ENCODE data around the gene MYH6.

- TF ChIP-seq, protein P1, sequence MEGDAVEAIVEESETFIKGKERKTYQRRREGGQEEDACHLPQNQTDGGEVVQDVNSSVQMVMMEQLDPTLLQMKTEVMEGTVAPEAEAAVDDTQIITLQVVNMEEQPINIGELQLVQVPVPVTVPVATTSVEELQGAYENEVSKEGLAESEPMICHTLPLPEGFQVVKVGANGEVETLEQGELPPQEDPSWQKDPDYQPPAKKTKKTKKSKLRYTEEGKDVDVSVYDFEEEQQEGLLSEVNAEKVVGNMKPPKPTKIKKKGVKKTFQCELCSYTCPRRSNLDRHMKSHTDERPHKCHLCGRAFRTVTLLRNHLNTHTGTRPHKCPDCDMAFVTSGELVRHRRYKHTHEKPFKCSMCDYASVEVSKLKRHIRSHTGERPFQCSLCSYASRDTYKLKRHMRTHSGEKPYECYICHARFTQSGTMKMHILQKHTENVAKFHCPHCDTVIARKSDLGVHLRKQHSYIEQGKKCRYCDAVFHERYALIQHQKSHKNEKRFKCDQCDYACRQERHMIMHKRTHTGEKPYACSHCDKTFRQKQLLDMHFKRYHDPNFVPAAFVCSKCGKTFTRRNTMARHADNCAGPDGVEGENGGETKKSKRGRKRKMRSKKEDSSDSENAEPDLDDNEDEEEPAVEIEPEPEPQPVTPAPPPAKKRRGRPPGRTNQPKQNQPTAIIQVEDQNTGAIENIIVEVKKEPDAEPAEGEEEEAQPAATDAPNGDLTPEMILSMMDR (IDR thresholded peaks at IDR 0.05) = no peak
- TF ChIP-seq POLR2A (IDR thresholded peaks at IDR 0.05) (no peak), POLR2AphosphoS5 (IDR thresholded peaks at IDR 0.05) (no peak)
Observed at GRCh38 chr14:23402296-23403138, 5.6 kb downstream of the MYH6 start.

Measured in sigmoid colon (tissue), 4 donors.